ENCODE data around the gene PLA2G15.
A peak's percentile ranks its signal among the peaks of the same experiment; 100 is the strongest.

The PLA2G15 gene

DNA sequence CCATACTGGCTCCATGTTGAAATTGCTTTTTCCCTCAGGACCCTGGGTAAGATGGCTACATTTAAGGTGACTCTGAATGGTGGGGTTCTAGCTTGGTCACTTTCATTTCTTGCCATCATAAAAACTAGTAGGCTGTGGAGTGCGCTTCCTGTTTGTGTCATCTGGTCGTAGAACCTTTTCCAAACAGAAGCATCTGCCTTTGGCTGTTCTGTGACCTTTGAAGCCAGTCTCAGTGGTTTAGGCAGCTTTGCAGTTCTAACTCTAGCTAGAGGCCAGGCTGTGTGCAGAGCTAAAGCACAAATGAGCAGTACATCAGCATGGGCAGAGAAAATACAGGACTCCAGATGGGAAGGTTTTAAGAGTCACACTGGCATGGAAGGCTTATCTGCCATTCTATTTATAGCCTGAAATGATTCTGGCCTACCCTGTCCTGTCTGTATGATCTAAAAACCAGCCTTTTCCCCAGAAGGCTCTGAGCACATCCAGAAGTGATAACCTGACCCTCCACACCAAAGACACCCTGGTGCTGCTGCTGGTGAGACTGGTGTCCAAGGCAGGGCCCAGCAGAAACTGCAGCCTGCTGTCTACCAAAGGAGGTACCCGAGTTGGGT, 17.9 kb upstream of the PLA2G15 start:
- DNase-seq: no peak
- no peak for ATAC-seq (replicated peaks)
- H3K4me1 Mint-ChIP-seq (ENCODE audit: low read depth in 2 of 2): peaks cover 6 to 22% of the 10 kb centered on the region in 2 donors
- no peaks in the 10 kb centered on the region for H3K27me3 Mint-ChIP-seq
- H3K9me3 Mint-ChIP-seq: no peaks in the 10 kb centered on the region
- peak overlapping the region; percentile 44 to 70 for H3K27ac Mint-ChIP-seq
- peak overlapping the region in 1 of 2 donors; percentile 3 for H3K4me3 Mint-ChIP-seq
- H3K36me3 Mint-ChIP-seq (ENCODE audit: insufficient read depth): peaks cover 60% of the 10 kb centered on the region

DNA sequence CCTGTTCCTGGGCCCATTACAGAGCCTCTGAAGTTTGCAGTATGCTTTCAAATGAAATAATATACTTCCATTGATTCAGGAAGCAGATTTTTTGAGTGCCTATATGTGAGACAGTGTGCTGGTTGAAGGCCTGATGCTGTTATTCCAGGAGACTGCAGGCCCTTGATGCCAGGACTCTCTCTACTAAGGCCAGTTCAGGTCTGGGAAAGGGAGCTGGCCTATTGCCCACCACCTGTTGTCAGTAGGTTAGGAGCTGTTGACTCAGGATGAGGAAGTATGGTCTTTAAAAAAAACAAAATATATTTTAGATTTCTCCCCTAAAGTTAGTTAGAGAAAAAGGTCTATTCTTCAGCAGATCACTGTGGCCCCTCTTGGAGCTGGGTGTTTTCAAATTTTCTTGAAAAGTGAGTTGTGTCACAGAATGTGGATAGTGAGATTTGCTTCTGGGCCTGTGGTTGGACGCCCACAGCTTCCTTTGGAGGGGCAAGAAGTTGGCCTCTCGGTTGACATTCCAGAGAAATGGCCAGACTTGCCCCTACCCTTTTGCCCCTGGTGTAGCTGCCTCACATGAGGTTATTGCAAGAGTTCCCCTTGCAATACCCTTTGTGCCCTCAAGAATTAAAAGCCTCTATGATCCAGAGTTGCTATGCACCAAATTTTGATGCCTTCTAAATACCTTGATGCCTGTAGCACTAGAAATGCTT, 17.2 kb upstream of the PLA2G15 start:
- Mint-ChIP-seq H3K4me1 (ENCODE audit: low read depth in 2 of 2) (peaks cover 6 to 20% of the 10 kb centered on the region in 2 donors), H3K27me3 (no peaks in the 10 kb centered on the region), H3K4me3 (no peak overlapping the region), H3K9me3 (no peaks in the 10 kb centered on the region), H3K27ac (peak overlapping the region; percentile 44 to 70), H3K36me3 (ENCODE audit: insufficient read depth) (peaks cover 64% of the 10 kb centered on the region)
- ATAC-seq (replicated peaks): no peak
- DNase-seq: no peak

DNA sequence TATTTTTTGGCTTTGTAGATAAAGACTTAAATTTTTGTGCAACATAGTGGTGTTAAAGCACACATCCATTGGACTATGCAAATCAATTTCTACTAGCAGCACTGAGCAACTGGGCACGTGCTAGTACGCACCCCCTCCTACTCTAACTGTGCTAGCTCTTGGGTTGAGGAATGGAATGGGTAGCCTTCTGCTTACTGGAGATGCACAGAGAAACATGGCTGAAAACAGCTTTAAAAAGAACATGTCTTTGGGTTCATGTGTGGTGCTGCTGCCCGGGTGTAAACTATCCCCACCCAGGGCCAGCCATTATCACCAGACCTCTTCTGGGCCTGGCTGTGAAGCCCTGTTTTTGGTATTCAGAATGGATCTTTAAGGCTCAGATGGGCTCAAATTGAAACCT, 16.5 kb upstream of the PLA2G15 start:
- ATAC-seq (replicated peaks) (no peak), DNase-seq (no peak)
- H3K27ac Mint-ChIP-seq: no peak overlapping the region
- no peaks in the 10 kb centered on the region for H3K27me3 Mint-ChIP-seq
- H3K4me3 Mint-ChIP-seq: no peak overlapping the region
- peaks cover 63% of the 10 kb centered on the region for H3K36me3 Mint-ChIP-seq (ENCODE audit: insufficient read depth)
- no peaks in the 10 kb centered on the region for H3K9me3 Mint-ChIP-seq
- peaks cover 9 to 18% of the 10 kb centered on the region in 2 donors for H3K4me1 Mint-ChIP-seq (ENCODE audit: low read depth in 2 of 2)

DNA sequence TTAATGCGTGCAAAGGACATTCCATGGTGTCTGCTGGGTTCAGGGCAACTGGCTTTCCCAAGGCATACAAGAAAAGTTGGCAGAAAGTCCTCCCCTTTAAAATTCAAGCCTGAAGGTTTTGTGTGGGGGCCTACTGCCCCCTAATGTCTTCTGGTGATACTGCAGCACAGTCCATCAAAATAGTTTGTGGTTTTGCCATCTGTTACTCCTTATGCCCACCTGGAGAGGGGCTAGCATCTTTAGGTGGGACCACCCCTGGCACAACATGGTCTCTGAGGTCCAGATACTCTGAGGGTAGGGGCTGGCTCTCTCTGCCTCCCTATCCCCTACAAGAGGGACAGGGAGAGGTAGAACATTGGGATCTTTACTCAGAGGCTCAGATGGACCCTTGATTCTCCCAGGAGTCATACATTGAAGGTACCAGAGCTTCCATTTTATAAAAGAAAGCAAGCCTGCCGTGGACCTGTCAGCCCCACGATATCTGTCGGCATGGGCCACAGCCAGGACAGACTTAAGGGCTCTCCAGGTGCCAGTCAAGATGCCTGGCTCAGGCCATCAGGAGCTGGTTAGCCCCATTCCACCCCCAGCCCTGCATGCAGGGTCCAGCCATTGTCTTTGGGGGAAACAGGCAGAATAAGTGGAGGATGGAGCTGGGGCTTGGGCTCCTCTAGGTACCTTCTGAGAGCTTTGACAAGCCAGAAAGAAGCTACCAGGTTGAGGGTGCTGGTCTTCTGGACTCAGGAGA, 15.6 kb upstream of the PLA2G15 start:
- Mint-ChIP-seq H3K4me1 (ENCODE audit: low read depth in 2 of 2) (peaks cover 10 to 19% of the 10 kb centered on the region in 2 donors), H3K27ac (peak overlapping the region; percentile 22 to 41), H3K36me3 (ENCODE audit: insufficient read depth) (peaks cover 65% of the 10 kb centered on the region), H3K27me3 (no peaks in the 10 kb centered on the region), H3K4me3 (no peak overlapping the region), H3K9me3 (no peaks in the 10 kb centered on the region)
- DNase-seq (peak; percentile 28 to 52 (median 46)), ATAC-seq (replicated peaks) (peak; percentile 48)

DNA sequence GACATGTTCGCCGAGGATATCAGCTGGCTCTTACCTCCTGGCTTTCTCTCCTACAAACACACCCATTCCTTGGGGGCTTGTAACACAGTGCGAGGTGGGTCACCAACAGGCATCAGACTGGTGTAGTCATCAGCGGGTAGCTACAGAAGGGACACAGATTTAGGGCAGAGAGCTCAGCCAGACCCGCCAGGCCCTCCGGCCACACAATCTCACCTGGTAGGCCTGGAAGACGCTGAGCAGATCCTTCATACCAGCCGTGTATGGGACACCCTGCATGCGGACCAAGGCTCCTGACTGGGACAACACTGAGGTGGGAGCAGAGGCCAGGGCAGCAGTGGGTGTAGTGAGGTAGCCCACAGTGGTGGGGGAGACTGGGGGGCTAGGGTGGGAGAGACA, 15.0 kb upstream of the PLA2G15 start:
- Mint-ChIP-seq H3K36me3 (ENCODE audit: insufficient read depth) (peaks cover 64% of the 10 kb centered on the region), H3K27ac (peak overlapping the region; percentile 22 to 82), H3K27me3 (no peaks in the 10 kb centered on the region), H3K4me1 (ENCODE audit: low read depth in 2 of 2) (peaks cover 12 to 24% of the 10 kb centered on the region in 2 donors), H3K4me3 (no peak overlapping the region), H3K9me3 (no peaks in the 10 kb centered on the region)
- ATAC-seq (replicated peaks) (no peak), DNase-seq (no peak)

DNA sequence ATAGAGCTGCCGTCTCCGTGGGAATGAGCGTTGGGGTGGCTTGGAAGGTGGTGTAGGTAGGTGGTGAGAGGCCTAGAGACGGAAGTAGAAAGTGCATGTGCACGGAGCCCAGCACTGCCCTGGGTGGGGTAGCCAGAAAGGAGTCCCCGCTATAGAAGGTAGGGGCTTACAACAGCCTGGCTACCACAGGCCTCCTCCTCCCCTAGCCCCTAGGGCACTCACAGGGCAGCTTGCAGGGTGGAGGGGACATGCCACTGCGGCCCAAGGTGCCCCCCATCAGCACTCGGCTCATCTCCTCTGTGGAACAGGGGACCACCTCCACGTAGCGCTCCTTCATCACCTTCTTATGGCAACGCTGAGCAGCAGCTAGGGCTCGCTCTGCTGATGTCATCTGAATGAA, 14.2 kb upstream of the PLA2G15 start:
- peak overlapping the region; percentile 13 to 82 for H3K27ac Mint-ChIP-seq
- H3K27me3 Mint-ChIP-seq: no peaks in the 10 kb centered on the region
- ATAC-seq (replicated peaks): no peak
- H3K4me3 Mint-ChIP-seq: peak overlapping the region in 1 of 2 donors; percentile 11
- peaks cover 11 to 20% of the 10 kb centered on the region in 2 donors for H3K4me1 Mint-ChIP-seq (ENCODE audit: low read depth in 2 of 2)
- no peak for DNase-seq
- H3K9me3 Mint-ChIP-seq: no peaks in the 10 kb centered on the region
- peaks cover 64% of the 10 kb centered on the region for H3K36me3 Mint-ChIP-seq (ENCODE audit: insufficient read depth)

DNA sequence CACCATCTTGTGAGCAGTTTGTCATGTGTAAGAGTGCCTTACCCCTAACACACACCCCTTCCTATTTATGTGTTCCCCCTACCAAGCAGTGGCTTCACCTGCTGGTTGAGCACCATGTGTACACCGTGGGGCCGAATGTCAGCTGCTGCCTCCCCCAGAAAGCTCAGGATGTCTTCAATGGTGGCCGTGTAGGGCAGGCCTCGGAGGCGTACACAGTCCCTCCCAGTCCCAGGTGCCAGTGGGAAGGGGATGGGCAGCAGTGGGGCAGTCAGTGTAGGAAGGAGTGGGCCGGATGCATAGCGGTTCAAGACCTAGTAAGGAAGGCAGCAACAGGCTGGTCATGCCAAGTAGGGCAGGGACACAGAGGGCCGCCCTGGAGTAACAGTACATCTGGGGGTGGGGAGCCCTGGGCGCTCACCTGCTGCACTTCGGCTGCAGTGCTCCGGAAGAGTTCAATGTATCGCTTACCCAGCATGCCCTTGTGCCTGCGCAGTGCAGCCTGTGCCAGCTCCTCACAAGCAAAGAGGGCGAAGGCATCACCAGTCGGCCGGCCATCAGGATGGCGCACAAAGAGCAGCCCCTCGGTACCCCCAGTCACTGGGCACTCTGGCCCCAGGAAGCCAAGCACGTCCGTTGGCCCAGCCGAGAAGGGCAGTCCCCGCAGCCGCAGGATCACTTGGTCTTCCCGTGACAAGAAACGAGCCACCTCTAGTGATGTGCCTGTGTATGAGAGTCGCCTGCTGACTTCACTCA, 13.6 kb upstream of the PLA2G15 start:
- no peak for DNase-seq
- no peaks in the 10 kb centered on the region for H3K9me3 Mint-ChIP-seq
- H3K4me1 Mint-ChIP-seq (ENCODE audit: low read depth in 2 of 2): peaks cover 16 to 23% of the 10 kb centered on the region in 2 donors
- peaks cover 58% of the 10 kb centered on the region for H3K36me3 Mint-ChIP-seq (ENCODE audit: insufficient read depth)
- H3K27me3 Mint-ChIP-seq: no peaks in the 10 kb centered on the region
- H3K4me3 Mint-ChIP-seq: no peak overlapping the region
- no peak for ATAC-seq (replicated peaks)
- peak overlapping the region; percentile 13 to 82 for H3K27ac Mint-ChIP-seq

DNA sequence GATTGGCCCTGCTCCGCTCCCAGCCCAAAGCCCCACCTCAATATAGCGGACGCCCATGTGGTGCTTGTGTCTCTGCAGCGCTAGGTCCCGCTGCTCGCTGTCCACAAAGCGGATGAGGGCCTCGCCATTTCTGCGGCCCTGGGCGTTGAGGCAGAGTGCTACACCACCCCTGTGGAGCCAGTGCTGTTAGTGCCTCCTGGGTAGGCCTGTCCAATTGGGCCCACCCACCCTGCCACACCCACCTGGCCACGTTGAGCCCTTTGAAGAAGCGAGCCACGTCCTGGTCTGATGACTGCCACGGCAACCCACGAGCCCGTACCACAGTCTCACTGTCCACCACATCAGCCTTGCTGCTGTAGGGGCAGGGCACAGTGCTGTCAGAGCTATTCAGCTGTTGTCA, 12.8 kb upstream of the PLA2G15 start:
- ATAC-seq (replicated peaks) (no peak), DNase-seq (no peak)
- H3K27ac Mint-ChIP-seq: peak overlapping the region in 1 of 2 donors; percentile 59
- H3K4me1 Mint-ChIP-seq (ENCODE audit: low read depth in 2 of 2): peaks cover 19 to 20% of the 10 kb centered on the region in 2 donors
- H3K27me3 Mint-ChIP-seq: no peaks in the 10 kb centered on the region
- H3K9me3 Mint-ChIP-seq: no peaks in the 10 kb centered on the region
- H3K36me3 Mint-ChIP-seq (ENCODE audit: insufficient read depth): peaks cover 52% of the 10 kb centered on the region
- H3K4me3 Mint-ChIP-seq: no peak overlapping the region

DNA sequence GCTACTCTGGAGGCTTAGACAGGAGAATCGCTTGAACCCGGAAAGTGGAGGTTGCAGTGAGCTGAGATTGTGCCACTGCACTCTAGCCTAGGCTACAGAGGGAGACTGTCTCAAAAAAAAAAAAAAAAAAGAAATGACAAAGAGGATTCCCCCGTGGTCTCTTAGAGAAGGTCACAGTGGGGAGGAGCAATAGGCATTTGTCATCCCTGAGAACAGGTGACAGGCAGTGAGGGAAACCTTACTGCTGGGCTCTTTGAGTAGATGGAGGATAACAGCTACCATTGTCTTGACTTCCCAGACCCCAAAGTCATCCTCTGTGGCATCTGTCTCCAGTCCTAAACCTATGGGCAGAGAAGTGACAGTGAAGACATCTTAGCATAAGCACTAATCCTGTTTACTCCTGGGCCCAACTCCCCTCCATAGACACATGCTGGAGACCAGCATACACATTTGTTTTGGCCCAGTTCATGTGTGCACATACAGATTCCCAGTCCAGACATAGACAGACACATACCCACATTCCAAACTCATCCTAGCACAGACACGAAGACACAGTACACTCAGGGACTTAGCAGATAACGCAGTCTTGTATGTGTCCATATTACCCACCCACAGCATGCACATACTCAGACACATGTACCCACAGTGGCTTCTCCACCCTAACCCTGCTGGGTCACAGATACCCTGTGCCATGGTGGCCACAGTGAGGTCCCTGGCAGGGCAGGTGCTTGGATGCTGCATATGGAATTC, 11.9 kb upstream of the PLA2G15 start:
- Mint-ChIP-seq H3K27ac (peak overlapping the region in 1 of 2 donors; percentile 12), H3K4me1 (ENCODE audit: low read depth in 2 of 2) (peaks cover 24 to 25% of the 10 kb centered on the region in 2 donors), H3K36me3 (ENCODE audit: insufficient read depth) (peaks cover 51% of the 10 kb centered on the region), H3K4me3 (no peak overlapping the region), H3K27me3 (no peaks in the 10 kb centered on the region), H3K9me3 (no peaks in the 10 kb centered on the region)
- DNase-seq: no peak
- ATAC-seq (replicated peaks): peak; percentile 3

DNA sequence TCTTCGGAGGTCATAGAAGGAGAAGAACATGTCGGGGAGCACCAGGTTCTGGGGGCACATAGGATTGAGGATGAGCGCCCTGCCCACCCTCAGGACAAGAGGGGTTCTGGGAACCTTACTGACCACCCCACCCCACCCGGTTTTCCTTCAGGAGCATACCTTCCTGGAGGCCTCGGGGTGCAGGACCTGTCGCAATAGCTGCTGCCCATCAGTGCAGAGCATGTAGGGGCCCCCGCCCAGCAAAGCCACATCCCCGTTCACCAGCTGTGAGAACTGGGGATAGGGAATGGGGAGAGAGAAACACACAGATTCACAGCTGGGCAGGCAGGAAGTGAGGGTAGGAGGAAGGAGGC, 11.4 kb upstream of the PLA2G15 start:
- no peak for ATAC-seq (replicated peaks)
- Mint-ChIP-seq H3K27ac (peak overlapping the region in 1 of 2 donors; percentile 12), H3K36me3 (ENCODE audit: insufficient read depth) (peaks cover 49% of the 10 kb centered on the region), H3K4me3 (no peak overlapping the region), H3K4me1 (ENCODE audit: low read depth in 2 of 2) (peaks cover 26 to 29% of the 10 kb centered on the region in 2 donors), H3K9me3 (no peaks in the 10 kb centered on the region), H3K27me3 (no peaks in the 10 kb centered on the region)
- DNase-seq: no peak

DNA sequence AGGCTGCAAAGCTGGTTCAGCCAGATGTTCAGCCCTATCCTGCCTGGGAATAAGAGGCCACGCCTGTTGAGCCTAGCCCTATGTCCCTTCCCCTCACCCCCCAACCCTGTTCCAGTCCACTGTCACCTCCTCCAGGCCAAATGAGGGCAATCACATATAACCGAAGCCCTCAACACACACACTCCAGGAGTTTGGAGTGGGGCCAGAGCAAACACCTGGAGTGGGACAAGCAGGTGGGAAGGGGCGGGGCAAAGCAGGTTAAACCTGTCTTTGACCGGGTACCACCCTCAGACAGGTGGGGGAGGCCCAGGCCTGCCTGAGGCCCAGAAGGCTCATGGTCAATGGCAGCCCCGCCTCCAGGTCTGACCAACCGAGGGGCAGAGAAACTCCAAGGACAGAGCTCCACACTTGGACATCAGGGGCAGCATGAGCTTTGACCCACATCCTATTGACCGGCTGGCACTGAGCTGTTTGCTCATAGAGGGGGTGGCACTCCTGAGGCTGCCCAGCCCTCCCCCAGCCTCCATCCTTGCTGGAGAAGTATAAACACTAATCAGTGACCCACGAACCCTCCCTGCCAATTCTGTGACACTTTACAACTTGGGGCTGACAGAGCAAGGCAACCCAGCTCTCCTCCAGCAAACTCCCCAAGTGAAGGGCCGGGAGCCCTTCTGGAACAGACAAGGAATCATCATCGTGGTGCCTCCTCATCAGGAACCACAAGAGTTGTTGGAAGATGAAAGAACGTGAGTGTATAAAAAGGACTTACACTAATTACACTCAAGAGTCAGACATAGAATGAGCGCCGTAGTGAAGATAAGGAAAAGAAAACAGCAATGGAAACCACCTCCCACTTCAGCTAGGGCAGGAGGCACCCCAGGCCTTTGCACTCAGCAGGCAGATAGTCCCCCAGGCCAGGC, 10.7 kb upstream of the PLA2G15 start:
- H3K9me3 Mint-ChIP-seq: no peaks in the 10 kb centered on the region
- peak overlapping the region; percentile 22 to 37 for H3K4me3 Mint-ChIP-seq
- no peaks in the 10 kb centered on the region for H3K27me3 Mint-ChIP-seq
- peaks cover 49% of the 10 kb centered on the region for H3K36me3 Mint-ChIP-seq (ENCODE audit: insufficient read depth)
- ATAC-seq (replicated peaks): no peak
- peaks cover 26 to 27% of the 10 kb centered on the region in 2 donors for H3K4me1 Mint-ChIP-seq (ENCODE audit: low read depth in 2 of 2)
- H3K27ac Mint-ChIP-seq: peak overlapping the region; percentile 17 to 59
- DNase-seq: peak in 1 of 3 experiments; percentile 16
